ENCODE data around the gene CLCNKA.

The CLCNKA gene

DNA sequence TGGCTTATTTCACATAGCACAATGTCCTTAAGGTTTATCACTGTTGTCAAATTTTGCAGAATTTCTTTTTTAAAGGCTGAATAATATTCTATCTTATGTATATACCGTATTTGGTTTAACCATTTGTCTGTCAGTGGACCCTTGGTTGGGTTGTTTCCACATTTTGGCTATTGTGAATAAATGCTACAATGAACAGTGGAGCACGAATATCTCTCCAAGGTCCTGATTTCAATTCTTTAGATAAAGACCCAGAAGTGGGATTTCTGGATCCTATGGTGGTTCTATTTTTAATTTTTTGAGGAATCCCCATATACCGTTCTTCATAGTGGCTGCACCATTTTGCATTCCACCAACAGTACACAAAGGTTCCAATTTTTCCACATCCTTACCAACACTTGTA, 40.2 kb upstream of the CLCNKA start:
- Histone ChIP-seq H3K4me3 (ENCODE audit: insufficient read length, low read depth) (no peak overlapping the region), H3K27me3 (ENCODE audit: insufficient read depth, insufficient read length) (no peaks in the 10 kb centered on the region), H3K9ac (ENCODE audit: insufficient read length, low read depth) (no peak overlapping the region), H3K36me3 (ENCODE audit: insufficient read depth, insufficient read length, low read length) (no peaks in the 10 kb centered on the region), H3K9me3 (ENCODE audit: insufficient read depth, low read length) (peaks cover 12% of the 10 kb centered on the region; the same call in 1 of the 2 replicates), H3K4me1 (ENCODE audit: insufficient read depth, insufficient read length) (no peaks in the 10 kb centered on the region)
- TF ChIP-seq YY1 (IDR thresholded peaks at IDR 0.05; ENCODE audit: insufficient read depth, insufficient read length) (no peak), ZNF274 (IDR thresholded peaks at IDR 0.05; ENCODE audit: low read depth, low read length) (no peak), SUZ12 (IDR thresholded peaks at IDR 0.05; ENCODE audit: extremely low read depth, insufficient read depth, insufficient read length) (no peak)
- no peak for DNase-seq (ENCODE audit: low read depth, low spot score)

DNA sequence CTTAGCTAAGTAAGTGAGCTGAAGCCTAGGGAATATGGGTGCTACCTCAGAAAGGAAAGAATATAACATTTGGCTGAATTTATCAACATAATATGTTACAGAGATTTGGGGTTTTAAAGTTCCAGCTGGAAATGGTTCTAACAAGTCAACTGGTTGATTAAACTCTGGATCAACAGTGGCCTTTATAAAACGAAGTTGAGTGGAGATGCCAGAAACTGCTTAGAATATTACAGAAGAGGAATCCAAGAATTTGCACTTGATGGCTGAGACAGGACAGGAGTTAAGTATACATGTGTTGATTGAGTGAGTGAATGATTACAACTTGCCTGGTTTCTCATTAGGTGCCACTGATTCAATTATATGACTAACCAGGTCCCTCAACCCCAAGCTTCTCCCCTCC, 38.6 kb upstream of the CLCNKA start:
- no peaks in the 10 kb centered on the region for H3K36me3 ChIP-seq (ENCODE audit: insufficient read depth, insufficient read length, low read length)
- H3K4me3 ChIP-seq (ENCODE audit: insufficient read length, low read depth): no peak overlapping the region
- H3K27me3 ChIP-seq (ENCODE audit: insufficient read depth, insufficient read length): no peaks in the 10 kb centered on the region
- DNase-seq (ENCODE audit: low read depth, low spot score): no peak
- TF ChIP-seq SUZ12 (IDR thresholded peaks at IDR 0.05; ENCODE audit: extremely low read depth, insufficient read depth, insufficient read length) (no peak), YY1 (IDR thresholded peaks at IDR 0.05; ENCODE audit: insufficient read depth, insufficient read length) (no peak), ZNF274 (IDR thresholded peaks at IDR 0.05; ENCODE audit: low read depth, low read length) (no peak)
- no peaks in the 10 kb centered on the region for H3K4me1 ChIP-seq (ENCODE audit: insufficient read depth, insufficient read length)
- H3K9ac ChIP-seq (ENCODE audit: insufficient read length, low read depth): no peak overlapping the region
- peaks cover 12% of the 10 kb centered on the region; the same call in 1 of the 2 replicates for H3K9me3 ChIP-seq (ENCODE audit: insufficient read depth, low read length)

DNA sequence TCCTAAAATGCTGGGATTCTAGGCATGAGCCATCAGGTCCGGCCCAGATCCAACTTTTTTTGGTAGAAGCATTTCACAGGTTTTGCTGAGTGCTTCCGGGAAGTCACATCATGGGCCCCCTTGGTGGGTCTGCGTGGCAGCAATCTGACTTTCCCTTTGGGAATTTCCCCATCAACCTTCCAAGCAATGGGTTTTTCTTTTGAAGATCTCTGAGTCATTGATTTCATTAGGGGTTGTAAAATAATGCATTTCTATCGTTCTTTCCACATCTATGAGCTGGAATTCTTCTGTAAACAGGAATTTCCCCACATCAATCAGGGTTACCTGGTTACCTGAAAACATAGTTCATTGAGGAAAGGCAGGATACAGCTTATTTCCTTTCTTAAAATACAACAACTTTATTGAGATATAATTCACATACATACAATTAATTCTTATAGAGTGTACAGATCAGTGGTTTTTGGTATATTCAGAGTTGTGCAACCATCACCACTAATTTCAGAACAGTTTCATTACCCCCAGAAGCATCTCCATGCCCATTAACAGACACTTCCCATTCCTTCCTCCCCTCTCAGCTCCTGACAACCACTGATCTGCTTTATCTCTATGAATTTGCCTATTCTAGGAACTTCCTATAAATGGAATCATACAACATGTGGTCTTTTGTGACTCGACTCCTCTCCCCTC, 36.1 kb upstream of the CLCNKA start:
- Histone ChIP-seq H3K4me3 (ENCODE audit: insufficient read length, low read depth) (no peak overlapping the region), H3K9me3 (ENCODE audit: insufficient read depth, low read length) (peaks cover 12% of the 10 kb centered on the region; the same call in 1 of the 2 replicates), H3K27me3 (ENCODE audit: insufficient read depth, insufficient read length) (no peaks in the 10 kb centered on the region), H3K9ac (ENCODE audit: insufficient read length, low read depth) (no peak overlapping the region), H3K4me1 (ENCODE audit: insufficient read depth, insufficient read length) (no peaks in the 10 kb centered on the region), H3K36me3 (ENCODE audit: insufficient read depth, insufficient read length, low read length) (no peaks in the 10 kb centered on the region)
- DNase-seq (ENCODE audit: low read depth, low spot score): no peak
- TF ChIP-seq SUZ12 (IDR thresholded peaks at IDR 0.05; ENCODE audit: extremely low read depth, insufficient read depth, insufficient read length): no peak
- no peak for TF ChIP-seq YY1 (IDR thresholded peaks at IDR 0.05; ENCODE audit: insufficient read depth, insufficient read length)
- TF ChIP-seq ZNF274 (IDR thresholded peaks at IDR 0.05; ENCODE audit: low read depth, low read length): no peak

DNA sequence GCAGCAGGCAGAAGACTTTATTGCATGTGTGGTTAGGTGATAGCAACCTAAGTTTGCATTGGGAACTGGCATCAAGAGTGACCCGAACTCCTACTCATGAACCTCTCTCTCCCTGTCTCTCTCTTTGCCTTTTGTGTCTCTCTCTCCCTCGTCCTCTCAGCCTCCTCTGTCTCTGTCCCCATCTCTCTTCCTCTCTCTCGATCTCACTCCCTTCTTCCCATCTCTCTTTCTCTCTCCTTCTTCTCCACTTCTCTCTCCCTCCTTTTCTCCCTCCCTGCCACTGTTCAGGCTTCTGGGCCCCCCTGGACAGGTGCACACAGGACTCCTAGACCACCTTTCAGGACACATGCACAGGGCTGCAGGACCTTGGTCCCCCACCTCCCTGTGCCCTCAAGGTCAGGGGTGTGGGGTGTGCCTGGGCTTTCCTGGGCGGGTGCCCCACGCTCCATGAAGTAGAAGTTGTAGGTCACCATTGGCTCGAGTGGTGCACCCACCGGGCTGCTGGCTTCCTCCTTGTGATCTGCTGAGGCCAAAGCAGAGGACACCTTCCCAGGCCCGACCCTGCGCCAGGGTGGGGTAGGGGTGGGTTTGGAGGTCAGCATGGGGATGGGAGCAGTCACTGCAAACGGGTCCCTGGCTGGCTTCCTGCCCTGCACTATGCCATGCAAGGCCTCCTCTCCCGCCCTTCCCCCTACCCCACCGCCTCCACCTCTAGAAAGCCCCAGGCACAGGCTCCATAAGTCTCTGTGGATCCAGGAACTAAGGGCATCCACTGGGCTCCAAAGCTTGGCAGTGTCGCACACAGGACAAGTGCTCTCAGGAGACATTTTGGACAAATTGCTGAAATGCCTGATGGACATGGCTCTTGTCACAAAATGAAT, 32.7 kb upstream of the CLCNKA start:
- no peak for DNase-seq (ENCODE audit: low read depth, low spot score)

DNA sequence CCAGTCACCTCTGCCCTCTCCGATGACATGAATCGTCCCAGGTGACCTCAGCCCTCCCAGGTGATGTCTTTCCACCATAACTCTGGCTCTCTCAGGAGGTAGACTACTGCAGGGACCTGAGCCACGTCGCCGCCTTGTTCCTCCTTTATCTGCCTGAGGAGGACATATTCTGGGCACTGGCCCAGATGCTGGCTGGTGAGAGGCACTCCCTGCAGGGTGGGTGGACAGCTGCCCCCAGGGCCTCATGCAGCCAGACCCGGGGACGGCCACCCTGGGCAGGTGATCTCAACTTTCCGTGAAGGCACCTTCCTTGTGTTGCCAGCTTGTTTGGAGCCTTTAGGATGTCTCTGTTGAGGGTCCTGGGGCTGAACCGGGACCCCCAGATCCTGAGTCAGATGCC, 32.1 kb upstream of the CLCNKA start:
- no peaks in the 10 kb centered on the region for H3K27me3 ChIP-seq (ENCODE audit: insufficient read depth, insufficient read length)
- H3K4me3 ChIP-seq (ENCODE audit: insufficient read length, low read depth): no peak overlapping the region
- H3K36me3 ChIP-seq (ENCODE audit: insufficient read depth, insufficient read length, low read length): no peaks in the 10 kb centered on the region
- DNase-seq (ENCODE audit: low read depth, low spot score): no peak
- H3K9ac ChIP-seq (ENCODE audit: insufficient read length, low read depth): no peak overlapping the region
- H3K4me1 ChIP-seq (ENCODE audit: insufficient read depth, insufficient read length): no peaks in the 10 kb centered on the region
- TF ChIP-seq YY1 (IDR thresholded peaks at IDR 0.05; ENCODE audit: insufficient read depth, insufficient read length): no peak
- no peak for TF ChIP-seq SUZ12 (IDR thresholded peaks at IDR 0.05; ENCODE audit: extremely low read depth, insufficient read depth, insufficient read length)
- TF ChIP-seq ZNF274 (IDR thresholded peaks at IDR 0.05; ENCODE audit: low read depth, low read length): no peak
- H3K9me3 ChIP-seq (ENCODE audit: insufficient read depth, low read length): no peaks in the 10 kb centered on the region

More for the DNA sequence above, 32.7 kb upstream of the CLCNKA start:
- Histone ChIP-seq H3K36me3 (ENCODE audit: insufficient read depth, insufficient read length, low read length) (no peaks in the 10 kb centered on the region), H3K4me1 (ENCODE audit: insufficient read depth, insufficient read length) (no peaks in the 10 kb centered on the region), H3K9me3 (ENCODE audit: insufficient read depth, low read length) (no peaks in the 10 kb centered on the region), H3K9ac (ENCODE audit: insufficient read length, low read depth) (no peak overlapping the region), H3K27me3 (ENCODE audit: insufficient read depth, insufficient read length) (no peaks in the 10 kb centered on the region), H3K4me3 (ENCODE audit: insufficient read length, low read depth) (no peak overlapping the region)
- TF ChIP-seq SUZ12 (IDR thresholded peaks at IDR 0.05; ENCODE audit: extremely low read depth, insufficient read depth, insufficient read length) (no peak), YY1 (IDR thresholded peaks at IDR 0.05; ENCODE audit: insufficient read depth, insufficient read length) (no peak), ZNF274 (IDR thresholded peaks at IDR 0.05; ENCODE audit: low read depth, low read length) (no peak)

DNA sequence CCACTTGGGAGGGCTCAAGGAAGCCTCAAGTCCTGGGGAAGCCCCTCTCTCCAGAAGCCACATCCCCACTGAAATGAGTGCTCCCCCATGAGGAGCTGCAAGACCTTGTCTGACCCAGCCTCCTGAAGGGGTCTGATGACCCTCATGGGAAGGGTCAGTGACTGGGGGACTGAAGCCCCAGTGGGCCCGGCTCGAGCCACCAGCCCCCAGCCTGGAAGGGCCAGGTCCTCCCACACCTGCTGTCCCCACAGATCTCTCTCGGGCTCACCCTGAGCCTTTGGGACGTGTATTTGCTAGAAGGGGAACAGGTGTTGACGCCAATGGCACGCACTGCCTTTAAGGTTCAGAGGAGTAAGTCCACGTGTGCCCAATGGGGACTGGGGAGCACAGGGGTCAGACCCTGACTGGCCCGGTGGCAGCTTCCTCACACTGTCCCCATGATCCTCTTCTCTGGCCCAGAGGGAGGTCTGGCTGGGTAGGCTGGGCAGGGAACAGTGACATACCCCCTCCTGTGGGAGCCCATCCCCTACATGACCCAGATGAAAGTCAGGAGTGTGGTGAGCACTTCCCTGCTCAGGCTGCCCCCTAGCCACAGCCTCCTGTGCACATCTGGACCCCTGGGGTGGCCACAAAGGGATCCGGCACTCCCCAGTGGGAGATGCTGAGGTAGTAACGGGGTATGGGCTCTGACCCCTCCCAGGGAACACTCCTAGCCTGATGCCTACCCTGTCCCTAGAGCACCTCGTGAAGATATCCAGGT, 30.2 kb upstream of the CLCNKA start:
- no peak for DNase-seq (ENCODE audit: low read depth, low spot score)
- Histone ChIP-seq H3K9ac (ENCODE audit: insufficient read length, low read depth) (no peak overlapping the region), H3K27me3 (ENCODE audit: insufficient read depth, insufficient read length) (no peaks in the 10 kb centered on the region), H3K9me3 (ENCODE audit: insufficient read depth, low read length) (no peaks in the 10 kb centered on the region), H3K4me1 (ENCODE audit: insufficient read depth, insufficient read length) (no peaks in the 10 kb centered on the region), H3K36me3 (ENCODE audit: insufficient read depth, insufficient read length, low read length) (no peaks in the 10 kb centered on the region), H3K4me3 (ENCODE audit: insufficient read length, low read depth) (no peak overlapping the region)
- TF ChIP-seq SUZ12 (IDR thresholded peaks at IDR 0.05; ENCODE audit: extremely low read depth, insufficient read depth, insufficient read length): no peak
- no peak for TF ChIP-seq ZNF274 (IDR thresholded peaks at IDR 0.05; ENCODE audit: low read depth, low read length)
- TF ChIP-seq YY1 (IDR thresholded peaks at IDR 0.05; ENCODE audit: insufficient read depth, insufficient read length): no peak
